OCI-LY7 (cell line): ENCODE data around the gene KRT80. TPM values are rescaled to one million over a fixed set of nuclear protein-coding genes. Genes with fewer than 3 reads are reported as not detected.

Source experiments
- BruUV-seq: library from RNA; stranded (reverse); fragments of 400-500 nt; replicated peaks from 2 replicates; lab custom pipeline; 2021; lab: Mats Ljungman, UMichigan
- CTCF ChIA-PET: fragments of 300-600 bp; sonication (Branson Sonifier 250); formaldehyde crosslinking; loops from one replicate; lab custom pipeline; 2022; ENCODE audit warnings: antibody characterized with exemption; ENCODE audit not compliant: unreplicated experiment; lab: Charles Lee
- POLR2A ChIA-PET: fragments of 300-600 bp; sonication (Branson Sonifier 250); formaldehyde crosslinking; loops from one replicate; lab custom pipeline; 2022; ENCODE audit warnings: antibody characterized with exemption; lab: Charles Lee
- DNase-seq: peaks from one replicate; pipeline ENCODE4 v3.0.0-alpha.2; 2015; ENCODE audit warnings: low spot score
- H2AFZ ChIP-seq: fragments of 200-600 bp; sonication (generic), shearing (Covaris generic); 2 replicates; pipeline ENCODE4 v1.6.1; 2014; ENCODE audit warnings: mild to moderate bottlenecking, antibody characterized with exemption, low read length, moderate library complexity
- H3K27ac ChIP-seq: fragments of 200-600 bp; sonication (generic); 2 replicates; pipeline ENCODE4 v1.5.1; 2014; ENCODE audit warnings: mixed run types, low read depth, mild to moderate bottlenecking, moderate library complexity, low read length, inconsistent platforms; ENCODE audit not compliant: poor library complexity, severe bottlenecking
- H3K36me3 ChIP-seq: fragments of 200-600 bp; sonication (generic); 2 replicates; pipeline ENCODE4 v1.6.1; 2014; ENCODE audit warnings: mild to moderate bottlenecking, antibody characterized with exemption, low read length, moderate library complexity, mixed read lengths; ENCODE audit not compliant: insufficient read depth
- H3K4me1 ChIP-seq: fragments of 200-600 bp; sonication (generic); 2 replicates; pipeline ENCODE4 v1.5.1; 2014; ENCODE audit warnings: mild to moderate bottlenecking, low read length; ENCODE audit not compliant: insufficient read depth, poor library complexity, severe bottlenecking
- H3K4me2 ChIP-seq: fragments of 200-600 bp; sonication (generic); 2 replicates; pipeline ENCODE4 v1.6.1; 2014; ENCODE audit warnings: mild to moderate bottlenecking, low read length
- H3K4me3 ChIP-seq: fragments of 200-600 bp; sonication (generic); 2 replicates; pipeline ENCODE4 v1.5.1; 2014; ENCODE audit warnings: mild to moderate bottlenecking, low read depth, low read length; ENCODE audit not compliant: poor library complexity, severe bottlenecking
- H3K79me2 ChIP-seq: fragments of 200-600 bp; sonication (generic); 2 replicates; pipeline ENCODE4 v1.6.1; 2016; ENCODE audit warnings: low read depth, mild to moderate bottlenecking, low read length, moderate library complexity, mixed read lengths; ENCODE audit not compliant: insufficient read depth
- H3K9me2 ChIP-seq: fragments of 200-600 bp; sonication (generic); 2 replicates; pipeline ENCODE4 v1.6.1; 2016; ENCODE audit warnings: mild to moderate bottlenecking, low read length, mixed read lengths; ENCODE audit not compliant: insufficient read depth
- H3K9me3 ChIP-seq: fragments of 200-600 bp; sonication (generic); 2 replicates; pipeline ENCODE4 v1.6.1; 2014; ENCODE audit warnings: mild to moderate bottlenecking, mixed run types, low read length, mixed read lengths
- H4K20me1 ChIP-seq: fragments of 200-600 bp; sonication (generic); 2 replicates; pipeline ENCODE4 v1.6.1; 2014; ENCODE audit warnings: mild to moderate bottlenecking, antibody characterized with exemption, low read length, moderate library complexity, mixed read lengths; ENCODE audit not compliant: insufficient read depth
- EZH2phosphoT487 ChIP-seq: fragments of 200-600 bp; sonication (generic); IDR thresholded peaks from 2 replicates; pipeline ENCODE4 v1.6.1; 2018; ENCODE audit warnings: low read depth, borderline replicate concordance, mild to moderate bottlenecking, mixed run types, antibody characterized with exemption, low read length, moderate library complexity, mixed read lengths
- intact Hi-C: fragments of 100-400 bp; cut with micrococcal nuclease; formaldehyde crosslinking; loops from one replicate; pipeline ENCODE4 v1.10.0; 2022; ENCODE audit not compliant: unreplicated experiment
- total RNA-seq, 2 experiments: library from RNA; depleted of rRNA in 1 of 2; stranded (reverse); fragments of >200 nt in 1 of 2; shearing (Covaris generic) in 1 of 2; gene quantifications; 2 replicates each; pipeline ENCODE4 v1.2.3, GENCODE V29; 2014 to 2022
- TF ChIP-seq, protein P1 (sequence below): fragments of 200-600 bp; sonication (generic); conservative IDR thresholded peaks from 2 replicates; pipeline ENCODE4 v1.5.1; 2014; ENCODE audit warnings: mild to moderate bottlenecking, antibody characterized with exemption, low read length, moderate library complexity, mixed read lengths

Gene KRT80
- total RNA-seq, 2 experiments from 2014 or later, result not detected

DNA sequence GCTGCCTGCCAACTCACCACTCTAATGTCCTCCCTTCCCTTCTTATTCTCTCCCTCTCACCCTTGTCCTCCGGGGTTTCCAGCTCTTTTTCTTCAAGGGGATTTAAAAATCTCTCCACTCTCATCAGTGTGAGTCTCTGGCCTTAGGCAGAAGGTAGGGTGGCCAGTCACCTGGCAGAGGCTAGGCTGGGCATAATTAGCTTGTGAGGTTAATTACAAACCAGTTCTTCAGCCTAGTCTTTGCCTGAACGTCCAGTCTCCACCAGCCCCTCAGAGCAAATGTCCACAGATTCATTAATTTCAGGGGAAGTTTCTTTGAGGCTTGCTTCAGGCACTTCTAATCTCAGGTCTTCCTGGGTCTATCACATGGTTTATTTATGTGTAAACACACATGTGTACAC is 48.0 kb upstream of the KRT80 start:
- H4K20me1 ChIP-seq, result no peaks in the 10 kb centered on the region
- no peaks in the 10 kb centered on the region for H3K9me3 ChIP-seq
- intact Hi-C loops, result no loop called here
- no peak overlapping the region for H2AFZ ChIP-seq
- no peaks in the 10 kb centered on the region for H3K9me2 ChIP-seq
- TF ChIP-seq EZH2phosphoT487, result no peak
- TF ChIP-seq, protein P1, sequence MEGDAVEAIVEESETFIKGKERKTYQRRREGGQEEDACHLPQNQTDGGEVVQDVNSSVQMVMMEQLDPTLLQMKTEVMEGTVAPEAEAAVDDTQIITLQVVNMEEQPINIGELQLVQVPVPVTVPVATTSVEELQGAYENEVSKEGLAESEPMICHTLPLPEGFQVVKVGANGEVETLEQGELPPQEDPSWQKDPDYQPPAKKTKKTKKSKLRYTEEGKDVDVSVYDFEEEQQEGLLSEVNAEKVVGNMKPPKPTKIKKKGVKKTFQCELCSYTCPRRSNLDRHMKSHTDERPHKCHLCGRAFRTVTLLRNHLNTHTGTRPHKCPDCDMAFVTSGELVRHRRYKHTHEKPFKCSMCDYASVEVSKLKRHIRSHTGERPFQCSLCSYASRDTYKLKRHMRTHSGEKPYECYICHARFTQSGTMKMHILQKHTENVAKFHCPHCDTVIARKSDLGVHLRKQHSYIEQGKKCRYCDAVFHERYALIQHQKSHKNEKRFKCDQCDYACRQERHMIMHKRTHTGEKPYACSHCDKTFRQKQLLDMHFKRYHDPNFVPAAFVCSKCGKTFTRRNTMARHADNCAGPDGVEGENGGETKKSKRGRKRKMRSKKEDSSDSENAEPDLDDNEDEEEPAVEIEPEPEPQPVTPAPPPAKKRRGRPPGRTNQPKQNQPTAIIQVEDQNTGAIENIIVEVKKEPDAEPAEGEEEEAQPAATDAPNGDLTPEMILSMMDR, result no peak
- no peak for DNase-seq
- no peak overlapping the region for H3K4me3 ChIP-seq
- no peaks in the 10 kb centered on the region for H3K79me2 ChIP-seq
- H3K27ac ChIP-seq, result no peak overlapping the region
- no TSS peak for BruUV-seq
- CTCF ChIA-PET, result no interaction called here
- H3K4me2 ChIP-seq, result no peak overlapping the region
- POLR2A ChIA-PET, result no interaction called here
- H3K36me3 ChIP-seq, result no peaks in the 10 kb centered on the region
- H3K4me1 ChIP-seq, result no peaks in the 10 kb centered on the region

DNA sequence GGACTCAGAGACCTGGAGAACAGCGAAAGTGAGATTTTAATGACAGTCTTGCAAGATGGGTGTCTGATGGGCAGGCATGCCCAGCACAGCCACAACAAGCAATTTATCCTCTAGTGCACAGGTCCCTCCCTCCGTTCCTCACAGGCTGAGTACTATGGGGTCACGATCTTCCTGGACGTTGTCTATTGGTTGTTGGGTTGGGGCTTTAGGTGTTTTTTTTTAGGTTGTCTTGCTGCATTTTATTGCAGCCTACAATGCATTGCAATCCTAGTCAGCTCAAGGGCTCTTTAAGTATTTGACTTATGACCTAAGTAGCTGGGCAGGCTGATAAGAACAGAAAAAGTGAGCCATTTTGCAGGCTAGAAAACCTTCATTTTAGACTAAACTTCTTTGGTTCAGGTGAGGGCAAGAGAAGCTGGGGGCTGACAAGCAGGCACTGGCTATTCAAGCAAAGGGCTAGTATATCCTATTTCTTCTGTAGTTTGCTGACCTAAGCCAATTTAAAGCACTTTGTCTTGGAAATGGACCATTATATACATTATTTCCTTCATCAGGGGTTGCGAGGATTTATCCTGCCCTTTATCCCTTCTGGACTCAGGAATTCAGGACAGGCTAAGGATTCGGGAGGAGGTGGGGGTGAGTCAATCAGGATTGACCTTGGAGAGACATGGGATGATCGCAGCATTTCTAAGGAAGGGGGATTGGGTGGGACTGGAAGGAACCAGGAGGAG is 47.3 kb upstream of the KRT80 start:
- no TSS peak for BruUV-seq
- no peaks in the 10 kb centered on the region for H3K4me1 ChIP-seq
- H3K4me2 ChIP-seq, result no peak overlapping the region
- H4K20me1 ChIP-seq, result no peaks in the 10 kb centered on the region
- CTCF ChIA-PET, result no interaction called here
- no peak overlapping the region for H2AFZ ChIP-seq
- no peaks in the 10 kb centered on the region for H3K36me3 ChIP-seq
- TF ChIP-seq EZH2phosphoT487, result no peak
- TF ChIP-seq, protein P1, result no peak
- intact Hi-C loops, result no loop called here
- H3K9me2 ChIP-seq, result no peaks in the 10 kb centered on the region
- no peak overlapping the region for H3K4me3 ChIP-seq
- POLR2A ChIA-PET, result no interaction called here
- no peak overlapping the region for H3K27ac ChIP-seq
- H3K9me3 ChIP-seq, result no peaks in the 10 kb centered on the region
- H3K79me2 ChIP-seq, result no peaks in the 10 kb centered on the region
- DNase-seq, result no peak

DNA sequence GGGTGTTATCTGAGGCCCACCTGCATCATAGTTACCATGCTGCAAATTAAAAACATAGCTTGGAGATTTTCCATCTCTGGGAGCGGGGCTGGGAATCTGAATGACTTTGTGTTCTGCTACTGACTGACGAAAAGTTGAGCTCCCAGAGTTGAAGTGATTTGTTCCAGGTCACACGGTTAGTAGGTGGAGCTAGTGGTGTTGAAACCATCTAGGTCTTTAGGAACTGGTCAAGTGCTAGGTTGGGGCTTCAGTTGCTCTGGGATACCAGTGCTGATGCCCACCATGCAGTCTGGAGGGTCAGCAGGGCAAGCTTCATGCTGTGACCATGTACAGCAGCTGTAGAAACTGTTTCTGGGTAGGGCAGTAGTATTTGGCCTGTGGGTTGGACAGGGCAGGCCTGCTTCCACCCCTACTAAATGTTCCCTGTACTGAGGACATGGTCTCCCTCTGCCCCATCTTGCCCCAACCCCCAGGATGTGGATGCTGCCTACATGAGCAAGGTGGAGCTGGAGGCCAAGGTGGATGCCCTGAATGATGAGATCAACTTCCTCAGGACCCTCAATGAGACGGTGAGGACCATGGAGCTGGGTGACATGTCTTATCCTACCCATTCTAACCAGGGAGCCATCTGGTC is 46.5 kb upstream of the KRT80 start:
- Histone ChIP-seq H3K4me2 (no peak overlapping the region), H4K20me1 (no peaks in the 10 kb centered on the region), H3K36me3 (no peaks in the 10 kb centered on the region), H2AFZ (no peak overlapping the region), H3K4me3 (no peak overlapping the region), H3K79me2 (no peaks in the 10 kb centered on the region), H3K9me2 (no peaks in the 10 kb centered on the region), H3K4me1 (no peaks in the 10 kb centered on the region), H3K9me3 (no peaks in the 10 kb centered on the region), H3K27ac (no peak overlapping the region)
- no TSS peak for BruUV-seq
- DNase-seq, result no peak
- intact Hi-C loops, result no loop called here
- no peak for TF ChIP-seq EZH2phosphoT487
- TF ChIP-seq, protein P1, result no peak
- CTCF ChIA-PET, result no interaction called here
- POLR2A ChIA-PET, result interaction anchor here (0.7 kb wide), 1 partner anchor 75 kb away, joined by 4 read pairs; no protein-coding TSS in a partner anchor
